ENCODE results near the gene THADA. TPM values are rescaled to one million over a fixed set of nuclear protein-coding genes. Genes with fewer than 3 reads are reported as not detected.

The THADA gene
- total and polyA plus RNA-seq, 9 donors = 14.4 to 24.3 (median 18.1) TPM

GRCh38 chr2:43525506-43525905, 70.3 kb downstream of the THADA start:
- peaks cover 5% of the 10 kb centered on the region for H3K9me3 ChIP-seq (replicated peaks; ENCODE audit: control insufficient read depth, low read depth, low read length)
- peaks cover 2% of the 10 kb centered on the region for H3K36me3 ChIP-seq (ENCODE audit: control insufficient read depth, insufficient read depth, low read length)
- DNase-seq = no peak
- no peaks in the 10 kb centered on the region for H3K4me1 ChIP-seq (ENCODE audit: control insufficient read depth, insufficient read depth, low read length)
- WGBS (ENCODE audit: insufficient coverage) = 100% methylated on average over 1 of the region's 1 CpG
- H3K27ac ChIP-seq (ENCODE audit: low read length) = no peak overlapping the region
- H3K27me3 ChIP-seq (ENCODE audit: control insufficient read depth, insufficient read depth, low read length) = no peaks in the 10 kb centered on the region
- H3K4me3 ChIP-seq (ENCODE audit: low read length) = no peak overlapping the region

- Histone ChIP-seq H3K4me1 (ENCODE audit: control insufficient read depth, insufficient read depth, low read length) (no peaks in the 10 kb centered on the region), H3K9me3 (replicated peaks; ENCODE audit: control insufficient read depth, low read depth, low read length) (peaks cover 5% of the 10 kb centered on the region), H3K27ac (ENCODE audit: low read length) (peak overlapping the region; percentile 66), H3K4me3 (ENCODE audit: low read length) (no peak overlapping the region), H3K27me3 (ENCODE audit: control insufficient read depth, insufficient read depth, low read length) (no peaks in the 10 kb centered on the region), H3K36me3 (ENCODE audit: control insufficient read depth, insufficient read depth, low read length) (peaks cover 2% of the 10 kb centered on the region)
- WGBS (ENCODE audit: insufficient coverage) = no CpG with 5 or more reads among the region's 3 CpGs
- DNase-seq = peak; percentile 44
Measured at GRCh38 chr2:43524177-43524965, 71.5 kb downstream of the THADA start.

GRCh38 chr2:43522177-43522576, 73.7 kb downstream of the THADA start:
- Histone ChIP-seq H3K27me3 (ENCODE audit: control insufficient read depth, insufficient read depth, low read length) (no peaks in the 10 kb centered on the region), H3K9me3 (replicated peaks; ENCODE audit: control insufficient read depth, low read depth, low read length) (peaks cover 5% of the 10 kb centered on the region), H3K36me3 (ENCODE audit: control insufficient read depth, insufficient read depth, low read length) (peaks cover 2% of the 10 kb centered on the region), H3K4me3 (ENCODE audit: low read length) (no peak overlapping the region), H3K4me1 (ENCODE audit: control insufficient read depth, insufficient read depth, low read length) (no peaks in the 10 kb centered on the region), H3K27ac (ENCODE audit: low read length) (no peak overlapping the region)
- DNase-seq = no peak

- Histone ChIP-seq H3K36me3 (ENCODE audit: control insufficient read depth, insufficient read depth, low read length) (peaks cover 2% of the 10 kb centered on the region), H3K27me3 (ENCODE audit: control insufficient read depth, insufficient read depth, low read length) (no peaks in the 10 kb centered on the region), H3K27ac (ENCODE audit: low read length) (no peak overlapping the region), H3K4me3 (ENCODE audit: low read length) (no peak overlapping the region), H3K9me3 (replicated peaks; ENCODE audit: control insufficient read depth, low read depth, low read length) (peaks cover 5% of the 10 kb centered on the region), H3K4me1 (ENCODE audit: control insufficient read depth, insufficient read depth, low read length) (no peaks in the 10 kb centered on the region)
- DNase-seq = no peak
- WGBS (ENCODE audit: insufficient coverage) = no CpG with 5 or more reads among the region's 2 CpGs
Measured at GRCh38 chr2:43521568-43521967, 74.3 kb downstream of the THADA start.

GRCh38 chr2:43520919-43521318, 74.9 kb downstream of the THADA start:
- no peaks in the 10 kb centered on the region for H3K27me3 ChIP-seq (ENCODE audit: control insufficient read depth, insufficient read depth, low read length)
- no peak overlapping the region for H3K27ac ChIP-seq (ENCODE audit: low read length)
- no peaks in the 10 kb centered on the region for H3K4me1 ChIP-seq (ENCODE audit: control insufficient read depth, insufficient read depth, low read length)
- WGBS (ENCODE audit: insufficient coverage) = 95% methylated on average over 2 of the region's 2 CpGs
- peaks cover 5% of the 10 kb centered on the region for H3K9me3 ChIP-seq (replicated peaks; ENCODE audit: control insufficient read depth, low read depth, low read length)
- DNase-seq = no peak
- H3K4me3 ChIP-seq (ENCODE audit: low read length) = no peak overlapping the region
- peaks cover 2% of the 10 kb centered on the region for H3K36me3 ChIP-seq (ENCODE audit: control insufficient read depth, insufficient read depth, low read length)

GRCh38 chr2:43519643-43520221, 76.1 kb downstream of the THADA start:
- Histone ChIP-seq H3K4me1 (ENCODE audit: control insufficient read depth, insufficient read depth, low read length) (no peaks in the 10 kb centered on the region), H3K27me3 (ENCODE audit: control insufficient read depth, insufficient read depth, low read length) (no peaks in the 10 kb centered on the region), H3K27ac (ENCODE audit: low read length) (no peak overlapping the region), H3K36me3 (ENCODE audit: control insufficient read depth, insufficient read depth, low read length) (no peaks in the 10 kb centered on the region), H3K9me3 (replicated peaks; ENCODE audit: control insufficient read depth, low read depth, low read length) (no peaks in the 10 kb centered on the region), H3K4me3 (ENCODE audit: low read length) (no peak overlapping the region)
- WGBS (ENCODE audit: insufficient coverage) = 100% methylated on average over 1 of the region's 2 CpGs
- DNase-seq = no peak

- H3K9me3 ChIP-seq (replicated peaks; ENCODE audit: control insufficient read depth, low read depth, low read length) = no peaks in the 10 kb centered on the region
- H3K27ac ChIP-seq (ENCODE audit: low read length) = no peak overlapping the region
- no peaks in the 10 kb centered on the region for H3K36me3 ChIP-seq (ENCODE audit: control insufficient read depth, insufficient read depth, low read length)
- H3K4me1 ChIP-seq (ENCODE audit: control insufficient read depth, insufficient read depth, low read length) = no peaks in the 10 kb centered on the region
- 57% methylated on average over 1 of the region's 2 CpGs for WGBS (ENCODE audit: insufficient coverage)
- H3K27me3 ChIP-seq (ENCODE audit: control insufficient read depth, insufficient read depth, low read length) = no peaks in the 10 kb centered on the region
- peak; percentile 30 for DNase-seq
- no peak overlapping the region for H3K4me3 ChIP-seq (ENCODE audit: low read length)
Measured at GRCh38 chr2:43518718-43519117, 77.1 kb downstream of the THADA start.

GRCh38 chr2:43518181-43518580, 77.7 kb downstream of the THADA start:
- 36% methylated on average over 1 of the region's 1 CpG for WGBS (ENCODE audit: insufficient coverage)
- H3K36me3 ChIP-seq (ENCODE audit: control insufficient read depth, insufficient read depth, low read length) = no peaks in the 10 kb centered on the region
- H3K9me3 ChIP-seq (replicated peaks; ENCODE audit: control insufficient read depth, low read depth, low read length) = no peaks in the 10 kb centered on the region
- DNase-seq = peak; percentile 60
- peaks cover 3% of the 10 kb centered on the region for H3K4me1 ChIP-seq (ENCODE audit: control insufficient read depth, insufficient read depth, low read length)
- no peaks in the 10 kb centered on the region for H3K27me3 ChIP-seq (ENCODE audit: control insufficient read depth, insufficient read depth, low read length)
- peak overlapping the region; percentile 5 for H3K27ac ChIP-seq (ENCODE audit: low read length)
- H3K4me3 ChIP-seq (ENCODE audit: low read length) = no peak overlapping the region

- Histone ChIP-seq H3K9me3 (replicated peaks; ENCODE audit: control insufficient read depth, low read depth, low read length) (no peaks in the 10 kb centered on the region), H3K27ac (ENCODE audit: low read length) (no peak overlapping the region), H3K27me3 (ENCODE audit: control insufficient read depth, insufficient read depth, low read length) (no peaks in the 10 kb centered on the region), H3K4me3 (ENCODE audit: low read length) (no peak overlapping the region), H3K4me1 (ENCODE audit: control insufficient read depth, insufficient read depth, low read length) (peaks cover 3% of the 10 kb centered on the region), H3K36me3 (ENCODE audit: control insufficient read depth, insufficient read depth, low read length) (no peaks in the 10 kb centered on the region)
- DNase-seq = no peak
- WGBS (ENCODE audit: insufficient coverage) = 67% methylated on average over 1 of the region's 5 CpGs
Measured at GRCh38 chr2:43515807-43516497, 79.9 kb downstream of the THADA start.

GRCh38 chr2:43515248-43515647, 80.6 kb downstream of the THADA start:
- no peaks in the 10 kb centered on the region for H3K27me3 ChIP-seq (ENCODE audit: control insufficient read depth, insufficient read depth, low read length)
- no peak overlapping the region for H3K27ac ChIP-seq (ENCODE audit: low read length)
- H3K36me3 ChIP-seq (ENCODE audit: control insufficient read depth, insufficient read depth, low read length) = no peaks in the 10 kb centered on the region
- no CpG with 5 or more reads among the region's 3 CpGs for WGBS (ENCODE audit: insufficient coverage)
- DNase-seq = no peak
- peaks cover 3% of the 10 kb centered on the region for H3K4me1 ChIP-seq (ENCODE audit: control insufficient read depth, insufficient read depth, low read length)
- no peak overlapping the region for H3K4me3 ChIP-seq (ENCODE audit: low read length)
- H3K9me3 ChIP-seq (replicated peaks; ENCODE audit: control insufficient read depth, low read depth, low read length) = no peaks in the 10 kb centered on the region

All from muscle of leg (tissue), 11 donors.